HG02571 (cell line): ENCODE data around the gene DNAH6.
"Not testable (repeated sequence)": the region's sequence is repeated elsewhere in the genome, so short reads cannot be mapped to it uniquely, and the experiment has no call there.

Source experiments
- ATAC-seq: cut with Tn5 transposase; IDR thresholded peaks from one replicate; pipeline ENCODE4 v1.9.1; 2021; ENCODE audit warnings: mild to moderate bottlenecking, moderate library complexity; ENCODE audit not compliant: unreplicated experiment

DNAH6 gene

GRCh38 chr2:84732897-84733778, 216.8 kb downstream of the DNAH6 start:
- ATAC-seq = no peak

GRCh38 chr2:84735389-84735788, 219.1 kb downstream of the DNAH6 start:
- ATAC-seq = no peak

- ATAC-seq = peak; percentile 90
Measured at GRCh38 chr2:84741182-84741822, 225.0 kb downstream of the DNAH6 start.

GRCh38 chr2:84748341-84748740, 232.0 kb downstream of the DNAH6 start:
- no peak for ATAC-seq

- ATAC-seq = no peak
Measured at GRCh38 chr2:84749442-84749841, 233.1 kb downstream of the DNAH6 start.

- no peak for ATAC-seq
Measured at GRCh38 chr2:84755096-84755495, 238.8 kb downstream of the DNAH6 start.

- ATAC-seq = no peak
Measured at GRCh38 chr2:84757648-84758047, 241.3 kb downstream of the DNAH6 start.

GRCh38 chr2:84766791-84767190, 250.5 kb downstream of the DNAH6 start:
- ATAC-seq = no peak

- no peak for ATAC-seq
Measured at GRCh38 chr2:84768840-84769239, 252.5 kb downstream of the DNAH6 start.

GRCh38 chr2:84770280-84770679, 254.0 kb downstream of the DNAH6 start:
- ATAC-seq = no peak

GRCh38 chr2:84771251-84771650, 255.0 kb downstream of the DNAH6 start:
- ATAC-seq = no peak

- ATAC-seq = not testable (repeated sequence)
Measured at GRCh38 chr2:84773562-84773961, 257.3 kb downstream of the DNAH6 start.

GRCh38 chr2:84776011-84776410, 259.7 kb downstream of the DNAH6 start:
- ATAC-seq = no peak

GRCh38 chr2:84778911-84779690, 262.8 kb downstream of the DNAH6 start:
- ATAC-seq = no peak

GRCh38 chr2:84779781-84780180, 263.5 kb downstream of the DNAH6 start:
- ATAC-seq = no peak

- ATAC-seq = peak; percentile 71
Measured at GRCh38 chr2:84781942-84782716, 265.8 kb downstream of the DNAH6 start.

GRCh38 chr2:84782717-84783442, 266.6 kb downstream of the DNAH6 start:
- ATAC-seq = no peak

- no peak for ATAC-seq
Measured at GRCh38 chr2:84785950-84786349, 269.7 kb downstream of the DNAH6 start.

- no peak for ATAC-seq
Measured at GRCh38 chr2:84786601-84787000, 270.3 kb downstream of the DNAH6 start.

GRCh38 chr2:84788027-84788426, 271.7 kb downstream of the DNAH6 start:
- ATAC-seq = no peak
